Activated CD8-positive, alpha-beta memory T cell treated with anti-CD3 and anti-CD28 coated beads, Interleukin-2, amount 50 U/mL, for 1 hour (primary cell): ENCODE measurements around the gene PDE4DIP.
"Not testable (repeated sequence)": the region's sequence is repeated elsewhere in the genome, so short reads cannot be mapped to it uniquely, and the experiment has no call there.

Experiments used
- DNase-seq: peaks from one replicate; pipeline ENCODE4 v3.0.0-alpha.2; 2020; ENCODE audit errors: extremely low read depth

PDE4DIP gene

GRCh38 chr1:148921047-148921446 is 76.8 kb downstream of the PDE4DIP start:
- DNase-seq, result not testable (repeated sequence)

- DNase-seq, result not testable (repeated sequence)
Observed at GRCh38 chr1:148923798-148924197, 79.6 kb downstream of the PDE4DIP start.

- DNase-seq, result not testable (repeated sequence)
Observed at GRCh38 chr1:148927645-148928044, 83.4 kb downstream of the PDE4DIP start.

GRCh38 chr1:148929253-148929652 is 85.0 kb downstream of the PDE4DIP start:
- not testable (repeated sequence) for DNase-seq

- not testable (repeated sequence) for DNase-seq
Observed at GRCh38 chr1:148935381-148936002, 91.3 kb downstream of the PDE4DIP start.

- not testable (repeated sequence) for DNase-seq
Observed at GRCh38 chr1:148942906-148943305, 98.7 kb downstream of the PDE4DIP start.

GRCh38 chr1:148945130-148945529 is 100.9 kb downstream of the PDE4DIP start:
- not testable (repeated sequence) for DNase-seq

- DNase-seq, result not testable (repeated sequence)
Observed at GRCh38 chr1:148948768-148949167, 104.5 kb downstream of the PDE4DIP start.

- not testable (repeated sequence) for DNase-seq
Observed at GRCh38 chr1:148951336-148952227, 107.4 kb downstream of the PDE4DIP start.

GRCh38 chr1:148952253-148952937 is 108.2 kb downstream of the PDE4DIP start:
- not testable (repeated sequence) for DNase-seq

- not testable (repeated sequence) for DNase-seq
Observed at GRCh38 chr1:148952938-148953616, 108.8 kb downstream of the PDE4DIP start.

- not testable (repeated sequence) for DNase-seq
Observed at GRCh38 chr1:148953730-148954129, 109.5 kb downstream of the PDE4DIP start.

GRCh38 chr1:148958343-148958742 is 114.1 kb downstream of the PDE4DIP start:
- DNase-seq, result not testable (repeated sequence)

GRCh38 chr1:148960212-148961000 is 116.2 kb downstream of the PDE4DIP start:
- DNase-seq, result not testable (repeated sequence)

GRCh38 chr1:148962127-148962857 is 118.1 kb downstream of the PDE4DIP start:
- DNase-seq, result not testable (repeated sequence)

- not testable (repeated sequence) for DNase-seq
Observed at GRCh38 chr1:148966084-148966483, 121.9 kb downstream of the PDE4DIP start.

GRCh38 chr1:148967580-148967979 is 123.4 kb downstream of the PDE4DIP start:
- DNase-seq, result not testable (repeated sequence)

GRCh38 chr1:148968682-148969081 is 124.5 kb downstream of the PDE4DIP start:
- DNase-seq, result not testable (repeated sequence)

- not testable (repeated sequence) for DNase-seq
Observed at GRCh38 chr1:148969126-148969525, 124.9 kb downstream of the PDE4DIP start.

GRCh38 chr1:148975453-148975852 is 131.2 kb downstream of the PDE4DIP start:
- not testable (repeated sequence) for DNase-seq
